Measurements from ENCODE around the gene USP10. TPM values are rescaled to one million over a fixed set of nuclear protein-coding genes. Genes with fewer than 3 reads are reported as not detected.

Gene USP10
- total RNA-seq, 6 experiments from 2014 or later = 41.5 to 53.2 (median 44.6) TPM

DNA sequence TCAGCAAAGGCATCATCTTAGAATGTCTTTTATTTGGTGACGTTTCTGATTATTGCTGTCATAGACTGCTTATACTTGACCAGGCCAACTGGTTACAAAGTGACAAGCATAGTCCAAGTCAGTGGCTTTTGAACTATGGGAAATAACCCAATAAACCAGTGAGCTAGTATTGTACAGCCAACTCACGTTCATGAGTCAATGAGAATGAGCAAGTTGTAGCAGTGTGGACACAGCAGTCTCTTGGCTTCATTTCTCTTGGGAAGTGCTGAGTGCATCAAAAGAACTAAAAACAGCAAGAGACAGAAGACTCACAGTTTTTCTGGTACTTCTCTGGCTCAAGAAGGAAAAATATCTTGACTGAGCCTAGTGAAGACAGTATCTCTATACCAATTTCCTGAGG lies 83.0 kb downstream of the USP10 start:
- TF ChIP-seq, protein P1, sequence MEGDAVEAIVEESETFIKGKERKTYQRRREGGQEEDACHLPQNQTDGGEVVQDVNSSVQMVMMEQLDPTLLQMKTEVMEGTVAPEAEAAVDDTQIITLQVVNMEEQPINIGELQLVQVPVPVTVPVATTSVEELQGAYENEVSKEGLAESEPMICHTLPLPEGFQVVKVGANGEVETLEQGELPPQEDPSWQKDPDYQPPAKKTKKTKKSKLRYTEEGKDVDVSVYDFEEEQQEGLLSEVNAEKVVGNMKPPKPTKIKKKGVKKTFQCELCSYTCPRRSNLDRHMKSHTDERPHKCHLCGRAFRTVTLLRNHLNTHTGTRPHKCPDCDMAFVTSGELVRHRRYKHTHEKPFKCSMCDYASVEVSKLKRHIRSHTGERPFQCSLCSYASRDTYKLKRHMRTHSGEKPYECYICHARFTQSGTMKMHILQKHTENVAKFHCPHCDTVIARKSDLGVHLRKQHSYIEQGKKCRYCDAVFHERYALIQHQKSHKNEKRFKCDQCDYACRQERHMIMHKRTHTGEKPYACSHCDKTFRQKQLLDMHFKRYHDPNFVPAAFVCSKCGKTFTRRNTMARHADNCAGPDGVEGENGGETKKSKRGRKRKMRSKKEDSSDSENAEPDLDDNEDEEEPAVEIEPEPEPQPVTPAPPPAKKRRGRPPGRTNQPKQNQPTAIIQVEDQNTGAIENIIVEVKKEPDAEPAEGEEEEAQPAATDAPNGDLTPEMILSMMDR (IDR thresholded peaks at IDR 0.05) = no peak
- TF ChIP-seq POLR2A (IDR thresholded peaks at IDR 0.05) = no peak
- Histone ChIP-seq H3K9me3 (no peaks in the 10 kb centered on the region), H3K4me1 (no peaks in the 10 kb centered on the region), H3K27me3 (no peaks in the 10 kb centered on the region), H3K36me3 (peaks cover 0 to 17% (median 3%) of the 10 kb centered on the region in 4 donors), H3K27ac (no peak overlapping the region), H3K4me3 (no peak overlapping the region)
- peak in 1 of 4 donors; percentile 30 for ATAC-seq
- no peak for DNase-seq
- WGBS (ENCODE audit: insufficient coverage, low coverage, low lambda C conversion rate, missing lambda C conversion rate) = 40% methylated on average over 2 of the region's 2 CpGs
- intact Hi-C loops (cut with DNase I) = no loop called here

DNA sequence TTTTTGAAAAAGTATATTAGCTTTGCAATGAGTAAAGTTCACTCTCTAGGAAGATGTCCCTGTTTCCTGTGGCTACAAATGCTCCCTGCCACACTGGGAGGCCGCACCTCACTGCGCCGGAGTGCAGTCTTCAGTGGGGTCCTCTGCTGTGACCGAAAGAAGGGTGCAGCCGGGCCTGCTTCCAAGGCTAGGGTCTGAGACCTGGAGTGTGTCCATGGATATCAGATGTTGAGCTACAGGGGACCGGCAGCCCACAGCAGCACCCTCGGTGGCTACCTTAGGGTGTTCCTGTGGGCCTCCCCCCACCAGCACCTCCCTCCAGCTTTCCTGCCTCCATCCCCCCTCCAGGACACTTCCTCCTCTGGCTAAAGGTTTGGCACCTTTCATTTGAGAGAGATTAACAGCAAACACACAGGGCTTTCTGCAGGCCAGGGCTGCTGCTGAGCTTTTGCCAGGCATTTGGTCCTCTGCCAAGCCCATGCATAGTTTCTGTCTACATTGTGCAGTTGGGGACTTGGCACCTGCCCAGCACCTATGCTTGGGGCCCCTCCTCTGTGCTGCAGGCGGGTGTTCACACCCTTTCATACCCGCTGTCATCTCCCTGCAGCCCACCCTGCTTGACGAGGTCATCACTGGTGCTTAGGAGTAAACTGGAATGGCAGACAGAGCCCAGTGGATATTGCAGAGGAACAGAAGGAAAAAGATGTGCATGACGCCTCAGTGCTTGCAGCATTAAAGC lies 86.2 kb downstream of the USP10 start:
- WGBS (ENCODE audit: insufficient coverage, low coverage, low lambda C conversion rate, missing lambda C conversion rate) = 58% methylated on average over 5 of the region's 11 CpGs
- H3K27ac ChIP-seq = no peak overlapping the region
- no peaks in the 10 kb centered on the region for H3K4me1 ChIP-seq
- no peak overlapping the region for H3K4me3 ChIP-seq
- no peaks in the 10 kb centered on the region for H3K9me3 ChIP-seq
- intact Hi-C loops (cut with DNase I) = no loop called here
- no peaks in the 10 kb centered on the region for H3K36me3 ChIP-seq
- peak in 1 of 3 donors; percentile 42 for DNase-seq
- ATAC-seq = peak in 2 of 4 donors; percentile 11 to 15
- H3K27me3 ChIP-seq = no peaks in the 10 kb centered on the region
- TF ChIP-seq, protein P1 (IDR thresholded peaks at IDR 0.05) = no peak
- TF ChIP-seq POLR2A (IDR thresholded peaks at IDR 0.05) = no peak

DNA sequence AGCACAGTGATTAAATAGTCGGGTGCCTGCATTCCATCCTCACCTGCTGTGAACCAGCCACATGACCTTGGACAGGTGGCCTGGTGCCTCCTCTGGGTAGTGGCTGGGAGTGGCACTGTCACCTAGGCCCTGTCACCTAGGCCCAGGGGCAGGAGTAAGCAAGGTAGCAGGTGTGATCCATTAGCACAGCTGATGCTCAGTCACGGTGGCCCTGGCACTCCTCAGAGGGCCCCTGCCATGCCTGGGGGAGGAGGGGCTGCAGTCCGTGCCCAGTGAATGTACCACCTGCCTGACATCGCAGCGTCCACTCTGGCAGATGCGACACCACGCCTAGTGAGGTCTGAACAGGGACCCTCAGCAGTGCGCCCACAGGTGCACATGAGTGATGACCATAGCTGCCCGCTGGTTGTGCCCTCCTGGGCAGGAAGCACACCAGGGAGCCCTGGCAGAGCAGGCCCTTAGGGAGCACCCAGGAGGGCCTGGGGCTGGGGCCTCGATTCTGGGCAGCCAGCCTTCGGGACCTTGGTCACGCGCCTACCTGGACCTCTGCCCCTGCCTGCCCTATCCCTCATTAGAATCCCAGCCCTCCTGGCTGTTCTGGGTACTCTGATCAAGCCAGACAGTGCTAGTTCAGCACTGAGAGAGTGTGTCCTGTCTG lies 86.9 kb downstream of the USP10 start:
- Histone ChIP-seq H3K4me3 (no peak overlapping the region), H3K36me3 (no peaks in the 10 kb centered on the region), H3K4me1 (no peaks in the 10 kb centered on the region), H3K9me3 (no peaks in the 10 kb centered on the region), H3K27me3 (no peaks in the 10 kb centered on the region), H3K27ac (no peak overlapping the region)
- ATAC-seq (peak in 2 of 4 donors; percentile 26 to 29), DNase-seq (peak in 1 of 3 donors; percentile 27)
- 60% methylated on average over 2 of the region's 13 CpGs for WGBS (ENCODE audit: insufficient coverage, low coverage, low lambda C conversion rate, missing lambda C conversion rate)
- intact Hi-C loops (cut with DNase I) = no loop called here
- TF ChIP-seq, protein P1 (IDR thresholded peaks at IDR 0.05) = no peak
- TF ChIP-seq POLR2A (IDR thresholded peaks at IDR 0.05) = no peak

DNA sequence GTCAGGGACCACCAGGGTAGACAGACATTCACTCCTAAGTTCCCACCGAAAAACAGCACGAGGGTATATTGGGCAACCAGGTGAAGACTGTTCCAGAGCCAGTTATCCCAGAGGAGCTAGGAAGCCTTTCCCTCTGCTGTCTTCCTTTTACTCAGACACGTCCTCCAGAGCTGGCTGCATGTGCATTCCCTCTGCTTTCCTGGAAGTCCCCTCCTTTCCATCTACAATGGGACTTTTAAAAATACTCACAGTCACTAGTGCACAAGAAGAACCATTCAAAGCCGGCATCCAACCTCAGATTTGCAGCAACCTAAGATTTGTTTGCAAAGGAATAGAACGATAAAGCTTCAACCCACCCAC lies 87.4 kb downstream of the USP10 start:
- no peak overlapping the region for H3K27ac ChIP-seq
- intact Hi-C loops (cut with DNase I) = no loop called here

More for the DNA sequence above, 87.4 kb downstream of the USP10 start:
- no peak overlapping the region for H3K4me3 ChIP-seq
- H3K9me3 ChIP-seq = no peaks in the 10 kb centered on the region
- TF ChIP-seq POLR2A (IDR thresholded peaks at IDR 0.05) = no peak
- TF ChIP-seq, protein P1 (IDR thresholded peaks at IDR 0.05) = no peak
- no peaks in the 10 kb centered on the region for H3K27me3 ChIP-seq
- no peak for ATAC-seq
- WGBS (ENCODE audit: insufficient coverage, low coverage, low lambda C conversion rate, missing lambda C conversion rate) = 78% methylated on average over 3 of the region's 5 CpGs
- DNase-seq = no peak
- no peaks in the 10 kb centered on the region for H3K36me3 ChIP-seq
- H3K4me1 ChIP-seq = no peaks in the 10 kb centered on the region
